Stromal cell of bone marrow (primary cell): ENCODE measurements around the gene ENTPD2.

ENCODE experiments used
- DNase-seq: peaks from one replicate; pipeline ENCODE4 v3.0.0-alpha.2; 2012; ENCODE audit warnings: low read depth

The ENTPD2 gene

GRCh38 chr9:137030006-137030405 is 23.9 kb downstream of the ENTPD2 start:
- DNase-seq, result no peak

- DNase-seq, result peak; percentile 13
Observed at GRCh38 chr9:137029058-137029936, 24.6 kb downstream of the ENTPD2 start.

- peak; percentile 15 for DNase-seq
Observed at GRCh38 chr9:137028263-137029057, 25.4 kb downstream of the ENTPD2 start.

GRCh38 chr9:137027369-137028262 is 26.2 kb downstream of the ENTPD2 start, which contains the start of gene ABCA2:
Gene ABCA2 (minus strand): TSS chr9:137028237. CDS start chr9:137028140, 97 bp downstream.
- DNase-seq, result no peak

- DNase-seq, result no peak
Observed at GRCh38 chr9:137026828-137027227, 27.0 kb downstream of the ENTPD2 start.

GRCh38 chr9:137026384-137026783 is 27.5 kb downstream of the ENTPD2 start:
- DNase-seq, result no peak

GRCh38 chr9:137025517-137025966 is 28.3 kb downstream of the ENTPD2 start:
- DNase-seq, result no peak

GRCh38 chr9:137023583-137023991 is 30.3 kb downstream of the ENTPD2 start:
- DNase-seq, result no peak

GRCh38 chr9:137023157-137023556 is 30.7 kb downstream of the ENTPD2 start:
- DNase-seq, result no peak

GRCh38 chr9:137022662-137023008 is 31.2 kb downstream of the ENTPD2 start:
- no peak for DNase-seq

GRCh38 chr9:137021979-137022661 is 31.7 kb downstream of the ENTPD2 start:
- no peak for DNase-seq

GRCh38 chr9:137021568-137021978 is 32.3 kb downstream of the ENTPD2 start:
- no peak for DNase-seq

- DNase-seq, result no peak
Observed at GRCh38 chr9:137020771-137021567, 32.9 kb downstream of the ENTPD2 start.

- DNase-seq, result no peak
Observed at GRCh38 chr9:137019891-137020683, 33.8 kb downstream of the ENTPD2 start.

GRCh38 chr9:137018761-137019559 is 34.9 kb downstream of the ENTPD2 start:
- no peak for DNase-seq

GRCh38 chr9:137017791-137018497 is 35.9 kb downstream of the ENTPD2 start:
- DNase-seq, result no peak

GRCh38 chr9:137017071-137017470 is 36.8 kb downstream of the ENTPD2 start:
- no peak for DNase-seq

GRCh38 chr9:137016436-137016835 is 37.4 kb downstream of the ENTPD2 start:
- DNase-seq, result no peak
